ENCODE results near the gene DNAJC4.

Gene DNAJC4

DNA sequence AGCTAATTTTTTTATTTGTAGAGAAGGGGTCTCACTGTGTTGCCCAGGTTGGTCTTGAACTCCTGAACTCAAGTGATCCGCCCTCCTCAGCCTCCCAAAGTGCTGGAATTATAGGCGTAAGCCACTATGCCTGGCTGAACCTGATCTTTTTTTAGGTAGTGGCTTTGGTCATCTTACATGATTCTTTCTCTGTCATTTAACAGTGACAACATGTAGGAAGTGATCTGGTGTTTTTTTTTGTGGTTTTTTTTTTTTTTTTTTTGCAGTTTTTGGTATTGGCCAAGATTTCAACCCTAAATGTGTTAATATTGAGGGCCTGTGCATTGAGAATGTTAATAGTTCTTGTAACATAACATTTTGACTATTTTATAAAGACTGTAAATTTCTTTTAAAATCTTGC lies 31.8 kb upstream of the DNAJC4 start:
- H3K4me1 ChIP-seq (ENCODE audit: control insufficient read depth, insufficient read depth, low read length) = no peaks in the 10 kb centered on the region
- no peak overlapping the region for H3K9ac ChIP-seq (ENCODE audit: low read length in 2 of 2)
- H3K9me3 ChIP-seq (ENCODE audit: control insufficient read depth in 2 of 2, low read length in 2 of 2) = no peaks in the 10 kb centered on the region
- no peaks in the 10 kb centered on the region for H3K27me3 ChIP-seq (ENCODE audit: control insufficient read depth in 1 of 2, insufficient read depth in 2 of 2, low read length in 2 of 2)
- H3K36me3 ChIP-seq (ENCODE audit: control insufficient read depth in 2 of 2, insufficient read depth in 2 of 2, low read length in 2 of 2) = peaks cover 68% of the 10 kb centered on the region in 2 donors
- no peak overlapping the region for H3K27ac ChIP-seq (ENCODE audit: low read length)
- no peak overlapping the region for H3K4me3 ChIP-seq (ENCODE audit: low read length in 2 of 2)

DNA sequence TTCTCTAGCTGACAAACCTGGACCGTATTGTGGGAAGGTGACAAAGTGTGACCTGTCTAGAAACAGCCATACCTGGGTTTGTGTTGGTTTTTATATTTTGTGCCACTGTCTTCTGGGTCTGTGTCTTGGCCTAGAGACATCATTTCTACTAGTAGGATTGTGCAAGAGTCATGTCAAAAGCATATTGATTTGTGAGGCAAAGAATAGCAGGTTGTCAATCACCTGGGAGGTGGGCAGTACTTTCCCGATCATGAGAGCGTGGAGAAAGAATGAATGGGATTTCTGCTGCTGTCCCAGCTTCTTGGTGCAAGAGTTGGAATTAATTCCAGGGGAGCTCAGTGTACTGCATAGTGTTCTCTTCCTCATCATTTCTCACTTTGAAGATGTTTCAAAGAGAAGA lies 28.8 kb upstream of the DNAJC4 start:
- H3K36me3 ChIP-seq (ENCODE audit: control insufficient read depth in 2 of 2, insufficient read depth in 2 of 2, low read length in 2 of 2) = peaks cover 52 to 53% of the 10 kb centered on the region in 2 donors
- H3K4me3 ChIP-seq (ENCODE audit: low read length in 2 of 2) = no peak overlapping the region
- no peak overlapping the region for H3K27ac ChIP-seq (ENCODE audit: low read length)
- peaks cover 10% of the 10 kb centered on the region for H3K4me1 ChIP-seq (ENCODE audit: control insufficient read depth, insufficient read depth, low read length)
- H3K9ac ChIP-seq (ENCODE audit: low read length in 2 of 2) = no peak overlapping the region
- no peaks in the 10 kb centered on the region for H3K9me3 ChIP-seq (ENCODE audit: control insufficient read depth in 2 of 2, low read length in 2 of 2)
- H3K27me3 ChIP-seq (ENCODE audit: control insufficient read depth in 1 of 2, insufficient read depth in 2 of 2, low read length in 2 of 2) = no peaks in the 10 kb centered on the region

DNA sequence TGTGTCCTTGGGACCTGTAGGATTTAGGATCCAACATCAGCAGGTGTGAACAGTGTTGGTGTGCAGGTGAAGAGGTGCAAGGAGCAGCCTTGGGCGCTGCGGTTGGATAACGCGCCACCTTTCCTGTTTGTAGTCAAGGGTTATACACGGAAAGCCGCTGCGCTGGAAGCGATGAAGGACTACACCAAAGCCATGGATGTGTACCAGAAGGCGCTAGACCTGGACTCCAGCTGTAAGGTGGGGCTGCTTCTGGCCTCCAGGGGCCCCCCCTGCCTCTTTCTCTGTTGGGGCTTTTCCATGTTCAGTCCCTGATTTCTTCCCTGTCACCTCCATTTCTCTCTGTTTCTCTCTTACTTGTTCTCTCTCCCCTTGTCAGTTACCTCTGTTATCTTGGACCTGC lies 27.4 kb upstream of the DNAJC4 start:
- H3K9me3 ChIP-seq (ENCODE audit: control insufficient read depth in 2 of 2, low read length in 2 of 2) = no peaks in the 10 kb centered on the region
- H3K4me3 ChIP-seq (ENCODE audit: low read length in 2 of 2) = no peak overlapping the region
- H3K9ac ChIP-seq (ENCODE audit: low read length in 2 of 2) = no peak overlapping the region
- H3K36me3 ChIP-seq (ENCODE audit: control insufficient read depth in 2 of 2, insufficient read depth in 2 of 2, low read length in 2 of 2) = peaks cover 39 to 44% of the 10 kb centered on the region in 2 donors
- no peaks in the 10 kb centered on the region for H3K27me3 ChIP-seq (ENCODE audit: control insufficient read depth in 1 of 2, insufficient read depth in 2 of 2, low read length in 2 of 2)
- peaks cover 15% of the 10 kb centered on the region for H3K4me1 ChIP-seq (ENCODE audit: control insufficient read depth, insufficient read depth, low read length)
- H3K27ac ChIP-seq (ENCODE audit: low read length) = no peak overlapping the region

GRCh38 chr11:64203421-64204079 lies 26.8 kb upstream of the DNAJC4 start:
- H3K4me3 ChIP-seq (ENCODE audit: low read length in 2 of 2) = no peak overlapping the region
- no peak overlapping the region for H3K27ac ChIP-seq (ENCODE audit: low read length)
- H3K4me1 ChIP-seq (ENCODE audit: control insufficient read depth, insufficient read depth, low read length) = peaks cover 21% of the 10 kb centered on the region
- H3K9me3 ChIP-seq (ENCODE audit: control insufficient read depth in 2 of 2, low read length in 2 of 2) = no peaks in the 10 kb centered on the region
- no peak overlapping the region for H3K9ac ChIP-seq (ENCODE audit: low read length in 2 of 2)
- H3K36me3 ChIP-seq (ENCODE audit: control insufficient read depth in 2 of 2, insufficient read depth in 2 of 2, low read length in 2 of 2) = peaks cover 39 to 44% of the 10 kb centered on the region in 2 donors
- no peaks in the 10 kb centered on the region for H3K27me3 ChIP-seq (ENCODE audit: control insufficient read depth in 1 of 2, insufficient read depth in 2 of 2, low read length in 2 of 2)

- Histone ChIP-seq H3K4me1 (ENCODE audit: control insufficient read depth, insufficient read depth, low read length) (peaks cover 24% of the 10 kb centered on the region), H3K9ac (ENCODE audit: low read length in 2 of 2) (no peak overlapping the region), H3K36me3 (ENCODE audit: control insufficient read depth in 2 of 2, insufficient read depth in 2 of 2, low read length in 2 of 2) (peaks cover 39 to 44% of the 10 kb centered on the region in 2 donors), H3K27ac (ENCODE audit: low read length) (no peak overlapping the region), H3K27me3 (ENCODE audit: control insufficient read depth in 1 of 2, insufficient read depth in 2 of 2, low read length in 2 of 2) (no peaks in the 10 kb centered on the region), H3K4me3 (ENCODE audit: low read length in 2 of 2) (no peak overlapping the region), H3K9me3 (ENCODE audit: control insufficient read depth in 2 of 2, low read length in 2 of 2) (no peaks in the 10 kb centered on the region)
Measured at GRCh38 chr11:64204080-64204440, 26.3 kb upstream of the DNAJC4 start.

DNA sequence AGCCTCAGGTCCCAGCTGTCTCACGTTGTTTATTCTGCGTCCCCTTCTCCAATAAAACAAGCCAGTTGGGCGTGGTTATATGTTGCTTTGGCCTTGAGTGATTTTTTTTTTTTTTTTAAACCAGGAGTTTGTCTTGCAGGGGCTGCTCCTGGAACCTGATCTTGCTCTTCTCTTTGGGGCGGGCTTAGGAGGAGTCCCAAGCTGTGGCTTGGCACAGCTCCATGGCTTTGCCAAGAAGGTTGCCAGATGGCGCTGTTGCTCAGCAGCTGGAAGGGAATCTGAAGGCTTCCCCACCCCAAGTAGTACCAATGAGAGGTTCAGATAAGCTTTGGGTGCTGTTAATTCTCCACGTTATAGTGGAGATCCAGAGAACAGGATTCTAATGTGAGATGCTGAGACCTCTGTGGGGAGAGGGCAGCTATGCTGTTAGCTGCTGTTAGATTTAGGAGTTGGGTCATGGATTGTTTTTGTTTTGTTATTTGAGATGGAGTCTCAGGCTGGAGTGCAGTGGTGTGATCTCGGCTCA lies 25.8 kb upstream of the DNAJC4 start:
- no peaks in the 10 kb centered on the region for H3K27me3 ChIP-seq (ENCODE audit: control insufficient read depth in 1 of 2, insufficient read depth in 2 of 2, low read length in 2 of 2)
- H3K4me1 ChIP-seq (ENCODE audit: control insufficient read depth, insufficient read depth, low read length) = peaks cover 24% of the 10 kb centered on the region
- no peak overlapping the region for H3K9ac ChIP-seq (ENCODE audit: low read length in 2 of 2)
- no peak overlapping the region for H3K4me3 ChIP-seq (ENCODE audit: low read length in 2 of 2)
- peak overlapping the region; percentile 31 for H3K27ac ChIP-seq (ENCODE audit: low read length)
- H3K36me3 ChIP-seq (ENCODE audit: control insufficient read depth in 2 of 2, insufficient read depth in 2 of 2, low read length in 2 of 2) = peaks cover 39 to 44% of the 10 kb centered on the region in 2 donors
- H3K9me3 ChIP-seq (ENCODE audit: control insufficient read depth in 2 of 2, low read length in 2 of 2) = no peaks in the 10 kb centered on the region

- peak within 1 kb of the TSS; percentile 4 to 54 for H3K4me3 ChIP-seq (ENCODE audit: low read length in 2 of 2)
- H3K4me1 ChIP-seq (ENCODE audit: control insufficient read depth, insufficient read depth, low read length) = peaks cover 24% of the 10 kb centered on the region
- no peaks in the 10 kb centered on the region for H3K27me3 ChIP-seq (ENCODE audit: control insufficient read depth in 1 of 2, insufficient read depth in 2 of 2, low read length in 2 of 2)
- peak within 1 kb of the TSS; percentile 31 to 51 for H3K9ac ChIP-seq (ENCODE audit: low read length in 2 of 2)
- H3K9me3 ChIP-seq (ENCODE audit: control insufficient read depth in 2 of 2, low read length in 2 of 2) = no peaks in the 10 kb centered on the region
- H3K27ac ChIP-seq (ENCODE audit: low read length) = peak within 1 kb of the TSS; percentile 64
- H3K36me3 ChIP-seq (ENCODE audit: control insufficient read depth in 2 of 2, insufficient read depth in 2 of 2, low read length in 2 of 2) = peaks cover 22 to 30% of the 10 kb centered on the region in 2 donors
Measured at GRCh38 chr11:64206457-64207255, 23.7 kb upstream of the DNAJC4 start, which contains the start of gene FERMT3. Gene FERMT3 (plus strand): TSS chr11:64206721. CDS start chr11:64207365, 644 bp downstream.

DNA sequence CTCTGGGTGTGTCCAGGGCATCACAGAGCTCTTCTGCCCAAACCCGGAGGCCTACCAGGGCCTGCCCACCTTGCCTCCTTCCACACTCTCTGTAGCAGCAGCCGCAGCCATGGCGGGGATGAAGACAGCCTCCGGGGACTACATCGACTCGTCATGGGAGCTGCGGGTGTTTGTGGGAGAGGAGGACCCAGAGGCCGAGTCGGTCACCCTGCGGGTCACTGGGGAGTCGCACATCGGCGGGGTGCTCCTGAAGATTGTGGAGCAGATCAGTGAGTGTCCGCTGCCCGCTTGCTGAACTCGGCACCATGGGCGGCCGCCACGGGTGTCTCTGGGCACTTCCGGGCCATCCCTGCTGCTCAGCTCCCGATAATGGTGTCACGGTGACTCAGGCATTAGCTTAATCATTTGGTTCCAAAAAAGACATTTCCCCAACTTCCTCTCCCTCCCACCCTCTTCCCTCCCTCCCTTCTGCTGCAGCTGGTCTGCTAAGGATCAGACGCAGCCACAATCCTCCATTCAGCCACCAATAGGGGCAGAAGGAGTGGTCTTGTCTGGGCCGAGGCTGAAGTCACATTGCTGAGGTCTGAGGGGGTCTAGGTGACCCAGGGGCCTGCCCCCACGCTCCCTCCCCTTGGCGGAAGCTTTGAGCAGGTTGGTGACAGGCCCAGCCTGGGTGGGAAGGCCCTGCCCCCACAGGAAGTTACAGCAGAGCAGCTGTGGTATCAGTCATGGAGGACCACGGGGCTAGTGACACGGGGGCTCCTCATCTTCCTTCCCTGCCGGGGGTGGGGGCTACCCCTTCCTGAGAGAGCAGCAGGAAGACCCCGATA lies 22.9 kb upstream of the DNAJC4 start:
- Histone ChIP-seq H3K4me3 (ENCODE audit: low read length in 2 of 2) (peak overlapping the region; percentile 19 to 54), H3K36me3 (ENCODE audit: control insufficient read depth in 2 of 2, insufficient read depth in 2 of 2, low read length in 2 of 2) (peaks cover 17 to 27% of the 10 kb centered on the region in 2 donors), H3K27ac (ENCODE audit: low read length) (peak overlapping the region; percentile 64), H3K9ac (ENCODE audit: low read length in 2 of 2) (peak overlapping the region; percentile 51 to 62), H3K27me3 (ENCODE audit: control insufficient read depth in 1 of 2, insufficient read depth in 2 of 2, low read length in 2 of 2) (no peaks in the 10 kb centered on the region), H3K9me3 (ENCODE audit: control insufficient read depth in 2 of 2, low read length in 2 of 2) (no peaks in the 10 kb centered on the region), H3K4me1 (ENCODE audit: control insufficient read depth, insufficient read depth, low read length) (peaks cover 24% of the 10 kb centered on the region)

GRCh38 chr11:64208086-64208795 lies 22.1 kb upstream of the DNAJC4 start:
- no peaks in the 10 kb centered on the region for H3K27me3 ChIP-seq (ENCODE audit: control insufficient read depth in 1 of 2, insufficient read depth in 2 of 2, low read length in 2 of 2)
- H3K9me3 ChIP-seq (ENCODE audit: control insufficient read depth in 2 of 2, low read length in 2 of 2) = no peaks in the 10 kb centered on the region
- peak overlapping the region; percentile 53 for H3K27ac ChIP-seq (ENCODE audit: low read length)
- H3K4me1 ChIP-seq (ENCODE audit: control insufficient read depth, insufficient read depth, low read length) = peaks cover 24% of the 10 kb centered on the region
- peak overlapping the region; percentile 19 to 54 for H3K4me3 ChIP-seq (ENCODE audit: low read length in 2 of 2)
- H3K36me3 ChIP-seq (ENCODE audit: control insufficient read depth in 2 of 2, insufficient read depth in 2 of 2, low read length in 2 of 2) = peaks cover 11 to 20% of the 10 kb centered on the region in 2 donors
- H3K9ac ChIP-seq (ENCODE audit: low read length in 2 of 2) = peak overlapping the region; percentile 29 to 62

Measured in stomach smooth muscle (tissue), 2 donors.